Breast epithelium (tissue), 4 donors: Measurements from ENCODE around the gene OR52R1. TPM values are rescaled to one million over a fixed set of nuclear protein-coding genes. Genes with fewer than 3 reads are reported as not detected.

ENCODE experiments used
- DNase-seq, 2 donors: peaks; one replicate each; pipeline ENCODE4 v3.0.0-alpha.2; 2019; ENCODE audit warnings: low spot score in 2 of 2
- H3K27ac ChIP-seq, 2 donors: fragments of 200-600 bp; sonication (generic) in 1 of 2; one replicate each; pipeline ENCODE4 v1.5.1; 2016 to 2019; ENCODE audit warnings: mild to moderate bottlenecking in 1 of 2
- H3K27me3 ChIP-seq, 2 donors: fragments of 200-600 bp; sonication (generic) in 1 of 2; one replicate each; pipeline versions ENCODE4 v1.5.1 to v1.6.0; 2017 to 2019; ENCODE audit warnings: control low read depth in 1 of 2, mild to moderate bottlenecking in 1 of 2
- H3K36me3 ChIP-seq: fragments of 200-600 bp; one replicate; pipeline ENCODE4 v1.5.1; 2019
- H3K4me1 ChIP-seq, 2 donors: fragments of 200-600 bp; sonication (generic); one replicate each; pipeline ENCODE4 v1.5.1; 2016 to 2019; ENCODE audit warnings: control low read depth in 1 of 2
- H3K4me3 ChIP-seq, 3 donors: fragments of 200-600 bp; sonication (generic); 1 replicate in 2 of 3; 2 replicates in 1 of 3; pipeline ENCODE4 v1.5.1; 2016 to 2019; ENCODE audit warnings: mild to moderate bottlenecking in 3 of 3, moderate library complexity in 2 of 3
- H3K9me3 ChIP-seq, 2 donors: fragments of 200-600 bp; sonication (generic) in 1 of 2; one replicate each; pipeline ENCODE4 v1.5.1; 2016 to 2019; ENCODE audit warnings: control low read depth in 1 of 2
- POLR2A ChIP-seq: fragments of 450-650 bp; IDR thresholded peaks from one replicate; pipeline ENCODE4 v1.6.1; 2016; ENCODE audit warnings: antibody characterized with exemption, mild to moderate bottlenecking, moderate library complexity
- POLR2AphosphoS5 ChIP-seq, 3 donors: sonication (generic); formaldehyde crosslinking; IDR thresholded peaks; one replicate each; pipeline ENCODE4 v1.6.1; 2017; ENCODE audit warnings: antibody characterized with exemption in 3 of 3
- intact Hi-C: fragments of 100-400 bp; cut with DNase I; formaldehyde crosslinking; loops from one replicate; pipeline ENCODE4 v1.15.1; 2023; ENCODE audit warnings: low total_unique reads
- total RNA-seq, 3 donors: library from RNA; depleted of rRNA; stranded (reverse); fragments of >200 nt; gene quantifications; one replicate each; pipeline ENCODE4 v1.1.0, GENCODE V29; 2016
- TF ChIP-seq, protein P1 (sequence below), 3 donors: fragments of 450-650 bp; IDR thresholded peaks; one replicate each; pipeline ENCODE4 v1.5.1; 2016 to 2017; ENCODE audit warnings: antibody characterized with exemption in 3 of 3, mild to moderate bottlenecking in 3 of 3, moderate library complexity in 3 of 3

Gene OR52R1
- total RNA-seq, 3 donors from 2014 or later: not detected

DNA sequence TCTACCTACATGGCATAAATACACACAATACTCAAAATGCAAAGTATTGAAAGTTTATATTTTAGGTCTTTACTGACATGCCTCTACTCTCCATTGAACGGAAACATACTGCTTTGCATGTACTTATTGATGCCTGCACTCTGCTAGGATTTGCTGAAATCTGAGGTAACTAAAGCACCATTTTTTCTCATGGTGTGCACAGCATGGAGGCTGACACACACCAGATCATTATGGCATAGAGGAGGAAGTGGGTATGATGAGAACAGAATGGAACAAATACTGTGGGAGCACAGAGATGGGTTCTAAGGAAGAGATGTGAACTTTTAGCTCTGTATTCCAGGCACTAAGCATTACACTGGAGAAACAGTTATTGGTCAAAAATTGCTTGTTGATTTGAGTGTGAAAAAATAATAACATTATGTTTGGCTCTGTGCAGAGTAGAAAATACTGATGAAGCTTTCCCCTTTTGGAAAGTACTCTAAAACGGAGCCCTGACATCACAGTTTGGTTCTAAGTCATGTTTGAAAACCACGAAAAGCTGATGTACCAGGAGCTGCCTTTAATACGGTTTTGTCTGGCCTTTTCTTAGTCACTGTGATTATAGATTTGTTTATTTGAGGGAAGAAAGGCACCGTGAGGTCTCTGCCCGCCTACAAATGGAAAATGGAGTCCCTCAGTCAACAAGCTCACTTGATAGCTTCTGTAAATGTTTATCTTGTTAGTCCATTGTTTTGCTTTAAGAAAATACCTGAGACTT, 5.6 kb downstream of the OR52R1 start:
- no peak overlapping the region for H3K27ac ChIP-seq
- H3K27me3 ChIP-seq: no peaks in the 10 kb centered on the region
- no peaks in the 10 kb centered on the region for H3K9me3 ChIP-seq
- no peaks in the 10 kb centered on the region for H3K36me3 ChIP-seq
- intact Hi-C loops: loop anchor here (1.0 kb wide), 1 partner anchor 14 kb away; no protein-coding TSS in a partner anchor
- DNase-seq: no peak
- H3K4me1 ChIP-seq: no peaks in the 10 kb centered on the region
- TF ChIP-seq, protein P1, sequence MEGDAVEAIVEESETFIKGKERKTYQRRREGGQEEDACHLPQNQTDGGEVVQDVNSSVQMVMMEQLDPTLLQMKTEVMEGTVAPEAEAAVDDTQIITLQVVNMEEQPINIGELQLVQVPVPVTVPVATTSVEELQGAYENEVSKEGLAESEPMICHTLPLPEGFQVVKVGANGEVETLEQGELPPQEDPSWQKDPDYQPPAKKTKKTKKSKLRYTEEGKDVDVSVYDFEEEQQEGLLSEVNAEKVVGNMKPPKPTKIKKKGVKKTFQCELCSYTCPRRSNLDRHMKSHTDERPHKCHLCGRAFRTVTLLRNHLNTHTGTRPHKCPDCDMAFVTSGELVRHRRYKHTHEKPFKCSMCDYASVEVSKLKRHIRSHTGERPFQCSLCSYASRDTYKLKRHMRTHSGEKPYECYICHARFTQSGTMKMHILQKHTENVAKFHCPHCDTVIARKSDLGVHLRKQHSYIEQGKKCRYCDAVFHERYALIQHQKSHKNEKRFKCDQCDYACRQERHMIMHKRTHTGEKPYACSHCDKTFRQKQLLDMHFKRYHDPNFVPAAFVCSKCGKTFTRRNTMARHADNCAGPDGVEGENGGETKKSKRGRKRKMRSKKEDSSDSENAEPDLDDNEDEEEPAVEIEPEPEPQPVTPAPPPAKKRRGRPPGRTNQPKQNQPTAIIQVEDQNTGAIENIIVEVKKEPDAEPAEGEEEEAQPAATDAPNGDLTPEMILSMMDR (IDR thresholded peaks at IDR 0.05): no peak
- TF ChIP-seq POLR2A (no peak), POLR2AphosphoS5 (IDR thresholded peaks at IDR 0.05) (no peak)
- no peak overlapping the region for H3K4me3 ChIP-seq

- H3K9me3 ChIP-seq: no peaks in the 10 kb centered on the region
- intact Hi-C loops: no loop called here
These were observed 7.0 kb downstream of the OR52R1 start for GRCh38 chr11:4797206-4797605.

GRCh38 chr11:4782454-4782853, 21.7 kb downstream of the OR52R1 start:
- Histone ChIP-seq H3K36me3 (no peaks in the 10 kb centered on the region), H3K4me3 (no peak overlapping the region), H3K9me3 (peaks cover 0 to 6% of the 10 kb centered on the region in 2 donors), H3K4me1 (no peaks in the 10 kb centered on the region), H3K27ac (no peak overlapping the region), H3K27me3 (no peaks in the 10 kb centered on the region)
- DNase-seq: no peak
- intact Hi-C loops: no loop called here
- TF ChIP-seq POLR2A: no peak
- no peak for TF ChIP-seq POLR2AphosphoS5 (IDR thresholded peaks at IDR 0.05)
- TF ChIP-seq, protein P1 (IDR thresholded peaks at IDR 0.05): no peak

More at GRCh38 chr11:4797206-4797605, 7.0 kb downstream of the OR52R1 start:
- Histone ChIP-seq H3K27ac (no peak overlapping the region), H3K4me3 (no peak overlapping the region), H3K27me3 (no peaks in the 10 kb centered on the region), H3K36me3 (no peaks in the 10 kb centered on the region), H3K4me1 (no peaks in the 10 kb centered on the region)
- DNase-seq: no peak
- TF ChIP-seq POLR2AphosphoS5 (IDR thresholded peaks at IDR 0.05) (no peak), POLR2A (no peak)

- no peak within 1 kb of the TSS for H3K4me3 ChIP-seq
- no peaks in the 10 kb centered on the region for H3K4me1 ChIP-seq
- DNase-seq: no peak
- TF ChIP-seq, protein P1 (IDR thresholded peaks at IDR 0.05): no peak
- no peak for TF ChIP-seq POLR2A
- TF ChIP-seq POLR2AphosphoS5 (IDR thresholded peaks at IDR 0.05): no peak
- no peaks in the 10 kb centered on the region for H3K9me3 ChIP-seq
- no peak within 1 kb of the TSS for H3K27ac ChIP-seq
- intact Hi-C loops: no loop called here
- H3K27me3 ChIP-seq: no peaks in the 10 kb centered on the region
- no peaks in the 10 kb centered on the region for H3K36me3 ChIP-seq
These were observed 34.3 kb downstream of the OR52R1 start, which contains the start of gene OR51F1 for GRCh38 chr11:4769838-4770237. TSS of gene OR51F1 (minus strand) at chr11:4769938. CDS start at chr11:4769938, 0 bp downstream.

DNA sequence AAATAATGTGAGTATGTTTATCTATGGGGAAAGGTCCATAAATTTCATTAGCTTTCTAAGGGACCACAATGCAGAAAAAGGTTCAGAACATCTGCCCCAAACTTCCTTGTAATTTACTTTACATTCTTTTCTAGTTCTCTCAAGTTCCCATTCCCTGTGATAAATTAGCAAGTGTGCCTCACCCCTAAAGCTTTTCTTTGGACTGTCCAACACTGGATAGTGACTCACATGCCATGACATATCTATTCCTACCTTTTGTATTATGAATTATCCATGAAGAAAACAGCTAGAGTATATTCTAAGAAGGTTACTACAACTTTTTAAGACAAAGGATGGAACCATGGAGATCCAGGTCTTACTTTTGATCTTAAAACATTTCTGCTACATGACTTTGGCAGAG, 36.1 kb downstream of the OR52R1 start:
- H3K9me3 ChIP-seq: no peaks in the 10 kb centered on the region
- intact Hi-C loops: no loop called here
- TF ChIP-seq, protein P1 (IDR thresholded peaks at IDR 0.05): no peak
- TF ChIP-seq POLR2AphosphoS5 (IDR thresholded peaks at IDR 0.05) (no peak), POLR2A (no peak)
- no peak for DNase-seq
- no peaks in the 10 kb centered on the region for H3K27me3 ChIP-seq
- H3K4me3 ChIP-seq: no peak overlapping the region
- H3K36me3 ChIP-seq: no peaks in the 10 kb centered on the region
- H3K4me1 ChIP-seq: no peaks in the 10 kb centered on the region
- no peak overlapping the region for H3K27ac ChIP-seq
